ENCODE results near the gene ZCCHC3. TPM values are rescaled to one million over a fixed set of nuclear protein-coding genes. Genes with fewer than 3 reads are reported as not detected.

The ZCCHC3 gene
- total RNA-seq, 6 experiments from 2014 or later: 4.2 to 7.5 (median 5.9) TPM

DNA sequence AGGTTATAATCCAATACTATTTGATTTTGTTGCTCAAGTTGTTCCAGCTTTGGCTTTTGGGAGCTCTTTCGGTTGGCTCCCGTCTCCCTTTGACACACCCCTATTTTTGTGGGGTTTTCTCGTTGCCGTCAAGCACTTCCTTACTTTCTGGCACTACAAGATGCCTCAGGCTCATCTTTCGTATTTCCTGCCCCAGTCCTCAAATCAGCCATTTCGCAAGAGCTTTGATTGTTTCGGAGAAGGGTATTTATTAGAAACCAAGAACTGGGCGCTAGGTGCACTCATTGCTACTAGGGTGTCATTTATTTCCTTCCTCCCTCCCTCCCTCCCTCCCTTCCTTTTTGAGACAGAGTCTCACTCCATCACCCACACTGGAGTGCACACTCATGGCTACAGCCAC lies 14.7 kb downstream of the ZCCHC3 start:
- intact Hi-C loops (cut with DNase I): no loop called here
- Histone ChIP-seq H3K27me3 (no peaks in the 10 kb centered on the region), H3K4me3 (no peak overlapping the region), H3K9me3 (no peaks in the 10 kb centered on the region), H3K27ac (no peak overlapping the region), H3K4me1 (no peaks in the 10 kb centered on the region), H3K36me3 (no peaks in the 10 kb centered on the region)
- TF ChIP-seq CTCF (IDR thresholded peaks at IDR 0.05) (no peak), POLR2A (IDR thresholded peaks at IDR 0.05) (no peak)
- no peak for ATAC-seq
- WGBS (ENCODE audit: insufficient coverage, low coverage, low lambda C conversion rate, missing lambda C conversion rate): 70% methylated on average over 8 of the region's 8 CpGs
- no peak for DNase-seq

GRCh38 chr20:312866-313265 lies 15.5 kb downstream of the ZCCHC3 start:
- intact Hi-C loops (cut with DNase I): no loop called here
- ATAC-seq (no peak), DNase-seq (no peak)
- Histone ChIP-seq H3K9me3 (no peaks in the 10 kb centered on the region), H3K27ac (no peak overlapping the region), H3K4me3 (no peak overlapping the region), H3K4me1 (no peaks in the 10 kb centered on the region), H3K36me3 (no peaks in the 10 kb centered on the region), H3K27me3 (no peaks in the 10 kb centered on the region)
- WGBS (ENCODE audit: insufficient coverage, low coverage, low lambda C conversion rate, missing lambda C conversion rate): 29% methylated on average over 1 of the region's 1 CpG
- TF ChIP-seq POLR2A (IDR thresholded peaks at IDR 0.05) (no peak), CTCF (IDR thresholded peaks at IDR 0.05) (no peak)

DNA sequence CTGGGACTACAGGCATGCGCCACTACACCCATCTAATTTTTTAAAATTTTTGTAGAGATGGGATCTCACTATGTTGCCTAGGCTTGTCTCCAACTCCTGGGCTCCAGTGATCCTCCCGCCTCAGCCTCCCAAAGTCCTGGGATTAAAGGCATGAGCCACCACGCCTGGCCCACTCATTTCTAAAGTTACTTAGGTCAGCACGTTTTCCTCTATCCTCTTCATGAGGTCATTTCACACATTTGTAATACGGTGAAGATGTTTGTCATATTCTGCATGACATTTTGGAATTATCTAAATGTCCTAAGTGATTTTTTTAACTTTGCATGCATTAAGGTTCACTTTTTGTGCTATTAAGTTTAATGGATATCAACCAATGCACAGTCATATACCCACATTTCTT lies 16.0 kb downstream of the ZCCHC3 start:
- no peak overlapping the region for H3K4me3 ChIP-seq
- 76% methylated on average over 5 of the region's 5 CpGs for WGBS (ENCODE audit: insufficient coverage, low coverage, low lambda C conversion rate, missing lambda C conversion rate)
- intact Hi-C loops (cut with DNase I): no loop called here
- ATAC-seq (no peak), DNase-seq (no peak)
- no peaks in the 10 kb centered on the region for H3K36me3 ChIP-seq
- H3K27ac ChIP-seq: no peak overlapping the region
- H3K4me1 ChIP-seq: no peaks in the 10 kb centered on the region
- TF ChIP-seq CTCF (IDR thresholded peaks at IDR 0.05) (no peak), POLR2A (IDR thresholded peaks at IDR 0.05) (no peak)
- no peaks in the 10 kb centered on the region for H3K9me3 ChIP-seq
- H3K27me3 ChIP-seq: no peaks in the 10 kb centered on the region

GRCh38 chr20:313948-314347 lies 16.6 kb downstream of the ZCCHC3 start:
- TF ChIP-seq POLR2A (IDR thresholded peaks at IDR 0.05): no peak
- no peak for TF ChIP-seq CTCF (IDR thresholded peaks at IDR 0.05)
- intact Hi-C loops (cut with DNase I): no loop called here
- no peak for DNase-seq

More at GRCh38 chr20:313948-314347, 16.6 kb downstream of the ZCCHC3 start:
- ATAC-seq: no peak
- no peak overlapping the region for H3K27ac ChIP-seq
- H3K4me1 ChIP-seq: no peaks in the 10 kb centered on the region
- no peaks in the 10 kb centered on the region for H3K36me3 ChIP-seq
- H3K4me3 ChIP-seq: no peak overlapping the region
- H3K27me3 ChIP-seq: no peaks in the 10 kb centered on the region
- H3K9me3 ChIP-seq: no peaks in the 10 kb centered on the region

Measured in right lobe of liver (tissue), 6 donors.